Measurements from ENCODE around the gene CSNK1E. TPM values are rescaled to one million over a fixed set of nuclear protein-coding genes. Genes with fewer than 3 reads are reported as not detected.

Gene CSNK1E
- total and polyA plus RNA-seq, 9 of the 15 experiments (the other 6 are each of a cell fraction or from before 2014, with no cell fraction given), result 2.7 to 70.0 (median 41.3) TPM

- TF ChIP-seq, protein P1, sequence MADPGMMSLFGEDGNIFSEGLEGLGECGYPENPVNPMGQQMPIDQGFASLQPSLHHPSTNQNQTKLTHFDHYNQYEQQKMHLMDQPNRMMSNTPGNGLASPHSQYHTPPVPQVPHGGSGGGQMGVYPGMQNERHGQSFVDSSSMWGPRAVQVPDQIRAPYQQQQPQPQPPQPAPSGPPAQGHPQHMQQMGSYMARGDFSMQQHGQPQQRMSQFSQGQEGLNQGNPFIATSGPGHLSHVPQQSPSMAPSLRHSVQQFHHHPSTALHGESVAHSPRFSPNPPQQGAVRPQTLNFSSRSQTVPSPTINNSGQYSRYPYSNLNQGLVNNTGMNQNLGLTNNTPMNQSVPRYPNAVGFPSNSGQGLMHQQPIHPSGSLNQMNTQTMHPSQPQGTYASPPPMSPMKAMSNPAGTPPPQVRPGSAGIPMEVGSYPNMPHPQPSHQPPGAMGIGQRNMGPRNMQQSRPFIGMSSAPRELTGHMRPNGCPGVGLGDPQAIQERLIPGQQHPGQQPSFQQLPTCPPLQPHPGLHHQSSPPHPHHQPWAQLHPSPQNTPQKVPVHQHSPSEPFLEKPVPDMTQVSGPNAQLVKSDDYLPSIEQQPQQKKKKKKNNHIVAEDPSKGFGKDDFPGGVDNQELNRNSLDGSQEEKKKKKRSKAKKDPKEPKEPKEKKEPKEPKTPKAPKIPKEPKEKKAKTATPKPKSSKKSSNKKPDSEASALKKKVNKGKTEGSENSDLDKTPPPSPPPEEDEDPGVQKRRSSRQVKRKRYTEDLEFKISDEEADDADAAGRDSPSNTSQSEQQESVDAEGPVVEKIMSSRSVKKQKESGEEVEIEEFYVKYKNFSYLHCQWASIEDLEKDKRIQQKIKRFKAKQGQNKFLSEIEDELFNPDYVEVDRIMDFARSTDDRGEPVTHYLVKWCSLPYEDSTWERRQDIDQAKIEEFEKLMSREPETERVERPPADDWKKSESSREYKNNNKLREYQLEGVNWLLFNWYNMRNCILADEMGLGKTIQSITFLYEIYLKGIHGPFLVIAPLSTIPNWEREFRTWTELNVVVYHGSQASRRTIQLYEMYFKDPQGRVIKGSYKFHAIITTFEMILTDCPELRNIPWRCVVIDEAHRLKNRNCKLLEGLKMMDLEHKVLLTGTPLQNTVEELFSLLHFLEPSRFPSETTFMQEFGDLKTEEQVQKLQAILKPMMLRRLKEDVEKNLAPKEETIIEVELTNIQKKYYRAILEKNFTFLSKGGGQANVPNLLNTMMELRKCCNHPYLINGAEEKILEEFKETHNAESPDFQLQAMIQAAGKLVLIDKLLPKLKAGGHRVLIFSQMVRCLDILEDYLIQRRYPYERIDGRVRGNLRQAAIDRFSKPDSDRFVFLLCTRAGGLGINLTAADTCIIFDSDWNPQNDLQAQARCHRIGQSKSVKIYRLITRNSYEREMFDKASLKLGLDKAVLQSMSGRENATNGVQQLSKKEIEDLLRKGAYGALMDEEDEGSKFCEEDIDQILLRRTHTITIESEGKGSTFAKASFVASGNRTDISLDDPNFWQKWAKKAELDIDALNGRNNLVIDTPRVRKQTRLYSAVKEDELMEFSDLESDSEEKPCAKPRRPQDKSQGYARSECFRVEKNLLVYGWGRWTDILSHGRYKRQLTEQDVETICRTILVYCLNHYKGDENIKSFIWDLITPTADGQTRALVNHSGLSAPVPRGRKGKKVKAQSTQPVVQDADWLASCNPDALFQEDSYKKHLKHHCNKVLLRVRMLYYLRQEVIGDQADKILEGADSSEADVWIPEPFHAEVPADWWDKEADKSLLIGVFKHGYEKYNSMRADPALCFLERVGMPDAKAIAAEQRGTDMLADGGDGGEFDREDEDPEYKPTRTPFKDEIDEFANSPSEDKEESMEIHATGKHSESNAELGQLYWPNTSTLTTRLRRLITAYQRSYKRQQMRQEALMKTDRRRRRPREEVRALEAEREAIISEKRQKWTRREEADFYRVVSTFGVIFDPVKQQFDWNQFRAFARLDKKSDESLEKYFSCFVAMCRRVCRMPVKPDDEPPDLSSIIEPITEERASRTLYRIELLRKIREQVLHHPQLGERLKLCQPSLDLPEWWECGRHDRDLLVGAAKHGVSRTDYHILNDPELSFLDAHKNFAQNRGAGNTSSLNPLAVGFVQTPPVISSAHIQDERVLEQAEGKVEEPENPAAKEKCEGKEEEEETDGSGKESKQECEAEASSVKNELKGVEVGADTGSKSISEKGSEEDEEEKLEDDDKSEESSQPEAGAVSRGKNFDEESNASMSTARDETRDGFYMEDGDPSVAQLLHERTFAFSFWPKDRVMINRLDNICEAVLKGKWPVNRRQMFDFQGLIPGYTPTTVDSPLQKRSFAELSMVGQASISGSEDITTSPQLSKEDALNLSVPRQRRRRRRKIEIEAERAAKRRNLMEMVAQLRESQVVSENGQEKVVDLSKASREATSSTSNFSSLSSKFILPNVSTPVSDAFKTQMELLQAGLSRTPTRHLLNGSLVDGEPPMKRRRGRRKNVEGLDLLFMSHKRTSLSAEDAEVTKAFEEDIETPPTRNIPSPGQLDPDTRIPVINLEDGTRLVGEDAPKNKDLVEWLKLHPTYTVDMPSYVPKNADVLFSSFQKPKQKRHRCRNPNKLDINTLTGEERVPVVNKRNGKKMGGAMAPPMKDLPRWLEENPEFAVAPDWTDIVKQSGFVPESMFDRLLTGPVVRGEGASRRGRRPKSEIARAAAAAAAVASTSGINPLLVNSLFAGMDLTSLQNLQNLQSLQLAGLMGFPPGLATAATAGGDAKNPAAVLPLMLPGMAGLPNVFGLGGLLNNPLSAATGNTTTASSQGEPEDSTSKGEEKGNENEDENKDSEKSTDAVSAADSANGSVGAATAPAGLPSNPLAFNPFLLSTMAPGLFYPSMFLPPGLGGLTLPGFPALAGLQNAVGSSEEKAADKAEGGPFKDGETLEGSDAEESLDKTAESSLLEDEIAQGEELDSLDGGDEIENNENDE (IDR thresholded peaks at IDR 0.05; ENCODE audit: low read depth, low read length), result no peak
- TF ChIP-seq ZNF740 (CRISPR knock-in tag; IDR thresholded peaks at IDR 0.05), result no peak
- TF ChIP-seq ZNF740 (tag; IDR thresholded peaks at IDR 0.05), result no peak
- TF ChIP-seq RBBP5 (IDR thresholded peaks at IDR 0.05; ENCODE audit: borderline replicate concordance, insufficient read depth, low read length, poor library complexity, severe bottlenecking), result peak; percentile 2
- TF ChIP-seq MED1 (CRISPR knock-in tag; IDR thresholded peaks at IDR 0.05; ENCODE audit: borderline replicate concordance), result no peak
- TF ChIP-seq ETS2 (tag; IDR thresholded peaks at IDR 0.05; ENCODE audit: borderline replicate concordance, poor library complexity, severe bottlenecking), result no peak
- no peak for TF ChIP-seq ZNF24 (IDR thresholded peaks at IDR 0.05)
- peak; percentile 39 for TF ChIP-seq KDM5B (IDR thresholded peaks at IDR 0.05; ENCODE audit: insufficient replicate concordance, low read depth, low read length)
- peak; percentile 32; the same call in 1 of the 2 replicates for TF ChIP-seq SP1 (CRISPR knock-in tag; IDR thresholded peaks at IDR 0.05)
- no peak for TF ChIP-seq RUNX1 (IDR thresholded peaks at IDR 0.05; ENCODE audit: low read depth)
- TF ChIP-seq RBM34 (IDR thresholded peaks at IDR 0.05; ENCODE audit: borderline replicate concordance, insufficient read depth, low read length), result no peak
- TF ChIP-seq ARID2 (IDR thresholded peaks at IDR 0.05), result no peak
- TF ChIP-seq ZNF354B (CRISPR knock-in tag; IDR thresholded peaks at IDR 0.05), result no peak
- no peak for TF ChIP-seq SMAD2 (IDR thresholded peaks at IDR 0.05; ENCODE audit: low read depth, low read length)
Measured at GRCh38 chr22:38317995-38318715, 922 bp upstream of the CSNK1E start (continued).
